GM21515 (cell line): Measurements from ENCODE around the gene ZNF346.
A peak's percentile ranks its signal among the peaks of the same experiment; 100 is the strongest.

Experiments used
- ATAC-seq: cut with Tn5 transposase; IDR thresholded peaks from one replicate; pipeline ENCODE4 v1.9.1; 2021; ENCODE audit not compliant: unreplicated experiment

The ZNF346 gene

DNA sequence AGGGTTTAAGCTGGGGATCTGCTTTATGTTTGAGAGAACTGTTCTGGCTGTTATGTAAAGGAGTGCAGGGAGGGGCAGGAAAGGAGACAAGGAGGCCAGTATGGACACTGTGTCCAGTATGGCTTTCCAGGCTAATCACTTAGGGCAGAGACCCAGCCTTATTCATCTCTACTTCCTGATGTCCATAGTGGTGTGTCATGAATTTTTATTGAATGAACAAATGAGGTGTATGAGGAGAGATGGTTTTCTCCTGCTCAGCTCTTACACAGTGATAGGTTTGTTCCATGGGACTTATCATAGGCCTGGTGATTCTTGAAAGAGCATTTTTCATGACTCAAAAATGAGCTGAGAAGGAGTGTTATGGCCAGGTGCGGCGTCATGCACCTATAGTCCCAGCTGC is 43.7 kb downstream of the ZNF346 start:
- ATAC-seq: no peak

DNA sequence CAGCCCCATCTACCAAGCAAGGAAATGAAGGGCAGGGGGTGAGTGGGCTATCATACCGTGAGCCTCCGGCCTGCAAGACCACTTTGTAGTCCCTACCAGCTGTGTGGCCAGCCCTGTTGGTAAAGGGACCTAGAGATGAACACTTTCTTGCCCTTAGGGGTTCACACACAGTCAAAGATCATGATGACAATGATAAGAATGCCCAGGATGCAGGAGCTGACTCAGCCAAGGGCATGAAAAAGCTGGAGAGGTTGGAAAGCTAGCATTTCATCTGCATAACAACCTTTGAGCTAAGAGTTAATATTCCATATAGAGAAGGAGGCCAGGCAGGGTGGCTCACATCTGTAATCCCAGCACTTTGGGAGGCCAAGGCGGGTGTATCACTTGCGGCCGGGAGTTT is 45.0 kb downstream of the ZNF346 start:
- ATAC-seq: no peak

DNA sequence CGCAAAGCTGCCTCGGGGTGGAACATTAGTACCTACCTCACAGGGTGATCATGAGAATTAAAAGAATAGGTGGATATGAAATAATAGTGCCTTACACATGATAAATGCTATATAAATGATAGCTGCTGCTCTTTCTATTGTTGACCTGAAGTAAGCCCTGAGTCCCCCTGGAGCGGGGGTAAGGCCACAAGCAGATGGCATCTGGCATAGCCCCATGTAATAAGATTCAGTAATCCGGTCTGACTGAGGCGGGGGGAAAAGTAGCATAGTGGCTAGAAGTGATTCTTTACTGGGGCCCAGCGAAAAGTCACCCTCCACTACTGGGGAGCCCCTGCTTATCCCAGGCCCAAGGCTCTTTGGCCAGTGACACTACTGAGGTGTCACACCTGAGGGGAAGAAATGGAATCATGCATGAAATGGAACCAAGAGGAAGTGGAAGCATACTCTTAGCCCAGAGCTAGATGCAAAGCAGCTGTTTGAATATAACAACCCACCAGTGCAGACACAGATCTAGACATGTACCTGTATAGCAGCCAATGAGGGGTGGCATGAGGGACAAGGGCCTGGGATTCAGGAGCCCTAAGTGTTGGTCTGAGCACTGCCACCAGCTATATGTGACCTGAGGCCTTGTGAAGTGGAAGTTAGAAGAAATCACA is 48.2 kb downstream of the ZNF346 start:
- no peak for ATAC-seq

DNA sequence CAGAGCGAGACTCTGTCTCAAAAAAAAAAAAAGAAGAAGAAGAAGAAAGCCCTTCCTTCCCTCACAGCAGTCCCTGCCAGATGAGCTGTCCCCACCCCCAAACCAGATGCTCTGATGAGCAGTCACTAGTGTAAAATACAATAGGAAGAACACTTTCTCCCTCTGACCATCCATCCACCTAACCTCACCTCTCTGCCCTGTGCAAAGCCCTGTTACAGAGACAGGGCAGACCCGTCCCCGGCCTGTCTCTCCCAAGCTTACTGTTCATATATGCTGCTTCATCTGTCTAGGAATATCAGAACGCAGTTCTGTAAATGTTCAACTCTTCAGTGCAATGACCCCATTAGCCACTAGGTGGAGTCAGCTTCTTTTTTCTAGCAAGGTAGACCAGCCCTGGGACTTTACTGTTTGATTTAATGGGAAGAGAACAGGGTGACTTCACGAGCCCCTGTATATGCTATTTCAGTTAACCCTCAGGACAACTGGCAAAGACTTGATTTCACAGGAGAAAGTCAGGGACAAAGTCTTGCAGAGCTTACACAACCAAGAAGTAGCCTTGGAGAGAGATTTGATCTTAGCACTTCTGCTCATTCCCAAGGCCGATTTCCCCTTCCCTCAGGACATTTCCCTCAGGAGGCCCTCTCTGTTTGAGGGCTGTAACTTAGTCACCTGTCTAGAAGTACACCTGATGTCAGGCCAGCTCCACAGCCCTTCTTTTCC is 49.3 kb downstream of the ZNF346 start:
- ATAC-seq: peak; percentile 65

DNA sequence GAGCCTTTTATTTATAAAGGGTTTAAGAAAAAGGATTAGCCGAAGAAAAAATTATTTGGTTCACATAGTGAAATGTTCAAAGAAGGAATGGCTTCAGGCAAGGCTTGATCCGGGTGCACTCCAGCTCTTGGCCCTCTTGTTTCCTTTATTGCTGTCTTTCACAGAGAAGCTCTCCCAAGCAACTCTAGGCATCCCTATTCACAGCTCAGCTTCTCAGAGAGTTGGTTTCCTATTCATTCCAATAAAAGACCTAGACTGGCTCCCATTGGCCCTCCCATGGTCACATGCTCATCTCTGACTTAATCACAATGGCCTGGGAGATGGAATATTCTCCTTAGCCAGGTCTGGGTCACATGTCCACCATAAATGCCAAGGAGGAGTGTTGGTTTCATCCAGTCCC is 54.8 kb downstream of the ZNF346 start:
- no peak for ATAC-seq

DNA sequence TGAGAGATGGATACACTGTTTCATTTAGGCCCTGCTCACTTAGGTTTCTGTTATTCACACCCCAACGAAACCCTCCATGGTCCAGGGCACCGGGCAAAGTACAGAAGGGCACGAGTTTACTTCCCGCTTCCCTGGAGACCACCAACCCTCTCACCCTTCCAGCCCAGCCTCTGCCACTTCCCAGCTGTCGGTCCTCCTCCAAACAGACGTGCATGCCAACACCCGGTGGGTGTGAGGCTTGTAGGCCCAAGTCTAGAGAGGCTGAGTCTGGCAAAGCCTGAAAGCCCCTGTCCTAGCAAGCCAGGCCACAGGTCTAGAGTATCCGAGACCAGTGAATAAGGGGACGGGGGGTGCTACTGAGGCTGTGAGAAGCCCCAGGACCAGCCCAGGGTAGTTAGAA is 57.1 kb downstream of the ZNF346 start:
- no peak for ATAC-seq

DNA sequence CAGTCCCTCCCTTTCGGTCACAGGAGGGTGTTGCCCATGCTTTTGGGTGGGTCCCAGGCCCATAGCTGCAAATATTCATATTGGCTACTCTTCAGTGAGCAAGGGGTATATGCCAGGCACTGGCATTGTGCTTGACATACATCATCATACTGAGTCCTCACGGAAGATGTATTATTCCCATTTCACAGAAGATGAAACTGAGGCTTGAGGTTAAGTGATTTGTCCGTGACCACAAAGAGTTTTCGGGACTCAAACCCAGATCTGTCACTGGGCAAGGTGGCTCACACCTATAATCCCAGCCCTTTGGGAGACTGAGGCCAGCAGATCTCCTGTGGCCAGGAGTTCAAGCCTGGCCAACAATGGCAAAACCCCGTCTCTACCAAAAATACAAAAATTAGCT is 57.8 kb downstream of the ZNF346 start:
- ATAC-seq: no peak

DNA sequence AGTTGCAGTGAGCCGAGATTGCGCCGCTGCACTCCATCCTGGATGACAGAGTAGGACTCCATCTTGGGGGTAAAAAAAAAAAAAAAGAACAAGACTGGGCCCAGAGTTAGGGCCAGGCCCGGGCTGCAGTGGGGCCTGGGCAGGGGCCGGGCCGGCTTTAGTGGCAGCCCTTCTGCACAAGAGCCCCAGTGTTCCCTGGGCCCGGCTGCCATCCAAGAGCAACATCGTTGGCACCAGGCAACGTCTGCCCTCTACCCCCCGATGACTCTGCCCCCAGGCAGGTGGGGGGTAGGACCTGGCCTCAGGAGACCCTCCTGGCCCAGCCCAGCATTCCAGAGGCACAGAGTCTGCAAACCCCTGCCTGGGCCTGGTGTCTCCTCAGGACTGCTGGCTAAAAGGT is 59.4 kb downstream of the ZNF346 start:
- ATAC-seq: no peak

DNA sequence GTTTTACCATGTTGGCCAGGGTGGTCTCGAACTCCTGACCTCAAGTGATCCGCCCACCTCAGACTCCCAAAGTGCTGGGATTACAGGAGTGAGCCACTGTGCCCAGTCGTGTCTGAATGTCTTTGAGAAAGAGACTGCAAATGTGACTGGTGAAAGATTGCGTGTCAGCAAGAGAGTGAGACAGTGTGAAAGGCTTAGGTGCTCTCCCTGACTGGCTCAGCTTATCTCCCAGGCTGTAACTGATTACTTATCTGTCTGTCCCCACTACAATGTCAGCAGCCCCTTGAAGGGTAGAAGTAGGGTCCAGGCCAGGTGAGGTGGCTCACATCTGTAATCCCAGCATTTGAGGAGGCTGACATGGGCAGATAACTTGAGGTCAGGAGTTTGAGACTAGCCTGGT is 60.9 kb downstream of the ZNF346 start:
- ATAC-seq: no peak

DNA sequence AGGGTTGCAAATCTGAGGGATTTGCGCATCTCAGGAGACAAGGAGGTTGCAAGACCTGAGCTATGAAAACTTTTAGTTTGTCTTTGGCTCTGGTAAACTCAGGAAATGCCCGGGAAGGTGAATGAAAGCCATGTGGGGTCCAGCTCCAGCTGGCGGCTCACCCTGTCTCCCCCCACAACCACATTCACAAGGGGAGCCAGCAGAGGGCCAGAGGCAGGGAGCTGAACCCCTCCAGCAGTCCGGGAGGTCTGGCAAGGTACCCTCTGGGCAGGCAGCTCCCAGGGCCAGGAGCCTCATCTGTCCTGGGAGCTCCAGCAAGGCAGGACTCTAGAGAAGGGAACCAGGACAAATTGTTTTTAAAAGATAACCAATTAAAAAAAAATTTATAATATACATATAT is 61.7 kb downstream of the ZNF346 start:
- ATAC-seq: no peak

DNA sequence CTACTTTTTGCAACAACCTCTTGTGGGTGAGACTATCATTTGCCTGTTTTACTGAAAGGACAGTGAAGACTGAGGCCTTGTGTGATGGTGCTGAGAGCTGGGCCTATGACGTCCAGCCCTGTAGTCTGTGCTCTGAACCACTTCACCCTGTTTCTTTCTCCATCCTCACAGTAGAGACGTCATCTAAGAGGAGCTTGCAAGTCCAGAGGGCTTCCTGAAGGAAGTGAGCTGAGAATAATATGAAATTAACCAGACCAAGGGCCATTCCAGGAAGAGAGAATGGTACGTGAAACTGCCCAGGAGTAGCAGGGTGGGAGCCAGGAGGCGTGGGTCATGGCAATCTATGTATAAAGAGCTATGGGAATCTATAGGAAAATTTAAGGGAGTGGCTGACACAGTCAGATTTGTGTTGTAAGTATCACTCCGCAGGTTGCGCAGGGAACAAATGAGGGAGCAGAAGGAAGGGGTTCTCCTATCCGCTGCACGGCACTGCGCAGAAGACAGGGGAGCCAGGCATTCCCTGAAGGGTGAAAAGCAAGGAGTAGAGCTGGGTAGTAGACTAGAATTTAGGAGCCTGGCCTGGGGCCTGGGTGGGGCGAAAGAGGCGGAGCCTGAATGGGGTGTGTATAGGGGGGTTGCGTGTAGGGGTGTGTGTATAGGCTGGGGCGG is 63.6 kb downstream of the ZNF346 start:
- ATAC-seq: no peak

DNA sequence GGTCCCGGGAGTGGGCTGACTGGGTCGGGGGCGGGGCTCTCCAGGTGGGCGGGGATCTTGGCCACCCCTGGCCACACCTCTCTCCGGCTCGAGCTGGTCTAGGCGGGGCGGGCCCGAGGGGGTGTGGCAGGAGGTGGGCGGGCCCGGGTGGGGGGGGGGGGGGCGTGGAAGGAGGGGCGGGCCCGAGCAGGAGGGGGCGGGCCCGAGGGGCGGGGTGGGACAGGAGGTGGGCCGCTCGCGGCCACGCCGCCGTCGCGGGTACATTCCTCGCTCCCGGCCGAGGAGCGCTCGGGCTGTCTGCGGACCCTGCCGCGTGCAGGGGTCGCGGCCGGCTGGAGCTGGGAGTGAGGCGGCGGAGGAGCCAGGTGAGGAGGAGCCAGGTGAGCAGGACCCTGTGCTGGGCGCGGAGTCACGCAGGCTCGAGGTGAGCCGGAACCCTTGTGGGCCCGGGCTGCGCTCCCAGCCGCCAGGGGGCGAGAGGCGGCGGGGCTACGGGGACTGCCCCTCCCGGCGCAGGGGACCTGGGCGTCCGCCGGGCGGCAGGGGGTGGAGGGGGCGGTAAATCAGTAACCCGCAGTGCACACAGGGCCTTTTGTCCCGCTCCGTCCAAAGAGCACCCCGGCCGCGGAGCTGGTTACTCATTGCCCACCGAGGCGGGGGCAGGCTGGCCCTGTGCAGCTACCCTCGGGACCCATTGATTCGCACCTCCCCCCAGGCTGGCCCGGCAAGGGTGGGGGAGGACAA is 64.3 kb downstream of the ZNF346 start, which contains the start of gene FGFR4:
FGFR4 (plus strand) TSS at position 262 of the 744 bp plus-strand sequence. CDS start 2,688 bp downstream, outside the sequence.
- ATAC-seq: peak; percentile 53

DNA sequence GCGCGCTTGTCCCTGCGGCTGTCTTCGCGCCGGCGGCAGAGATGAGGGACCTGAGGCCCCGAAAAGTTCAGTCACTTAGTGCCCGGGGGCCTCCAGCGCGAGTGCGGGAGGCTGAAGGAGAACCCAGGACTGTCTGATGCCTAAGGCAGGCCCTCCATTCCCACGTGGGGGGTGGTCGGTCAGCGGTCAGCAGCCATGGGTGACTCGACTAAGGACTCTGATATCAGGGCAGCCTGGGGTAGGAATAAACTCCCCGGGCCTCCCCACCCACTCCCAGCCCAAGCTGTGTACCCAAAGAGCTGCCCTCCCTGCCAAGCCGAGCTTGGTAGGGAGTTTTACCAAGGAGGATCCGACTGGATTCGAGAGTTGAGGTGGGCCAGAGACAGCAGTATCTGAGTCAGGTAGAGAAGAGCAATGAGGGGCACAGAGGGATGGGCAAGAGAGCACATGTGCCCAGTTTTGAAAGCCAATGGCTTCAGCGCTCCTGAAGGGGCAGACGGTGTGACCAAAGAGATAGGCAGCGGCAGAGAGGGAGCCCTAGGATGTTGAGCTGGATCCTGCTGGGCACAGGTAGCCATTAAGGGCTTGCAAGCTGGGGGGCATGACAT is 65.0 kb downstream of the ZNF346 start:
- no peak for ATAC-seq

DNA sequence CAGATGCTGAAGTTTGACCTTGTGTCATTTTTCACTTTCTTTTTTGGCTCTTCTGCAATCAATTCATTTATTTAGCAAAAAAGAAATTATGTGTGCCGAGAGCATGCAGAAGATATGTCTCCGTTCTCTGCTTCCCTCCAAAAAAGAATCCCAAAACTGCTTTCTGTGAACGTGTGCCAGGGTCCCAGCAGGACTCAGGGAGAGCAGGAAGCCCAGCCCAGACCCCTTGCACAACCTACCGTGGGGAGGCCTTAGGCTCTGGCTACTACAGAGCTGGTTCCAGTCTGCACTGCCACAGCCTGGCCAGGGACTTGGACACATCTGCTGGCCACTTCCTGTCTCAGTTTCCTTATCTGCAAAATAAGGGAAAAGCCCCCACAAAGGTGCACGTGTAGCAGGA is 66.6 kb downstream of the ZNF346 start:
- ATAC-seq: no peak

DNA sequence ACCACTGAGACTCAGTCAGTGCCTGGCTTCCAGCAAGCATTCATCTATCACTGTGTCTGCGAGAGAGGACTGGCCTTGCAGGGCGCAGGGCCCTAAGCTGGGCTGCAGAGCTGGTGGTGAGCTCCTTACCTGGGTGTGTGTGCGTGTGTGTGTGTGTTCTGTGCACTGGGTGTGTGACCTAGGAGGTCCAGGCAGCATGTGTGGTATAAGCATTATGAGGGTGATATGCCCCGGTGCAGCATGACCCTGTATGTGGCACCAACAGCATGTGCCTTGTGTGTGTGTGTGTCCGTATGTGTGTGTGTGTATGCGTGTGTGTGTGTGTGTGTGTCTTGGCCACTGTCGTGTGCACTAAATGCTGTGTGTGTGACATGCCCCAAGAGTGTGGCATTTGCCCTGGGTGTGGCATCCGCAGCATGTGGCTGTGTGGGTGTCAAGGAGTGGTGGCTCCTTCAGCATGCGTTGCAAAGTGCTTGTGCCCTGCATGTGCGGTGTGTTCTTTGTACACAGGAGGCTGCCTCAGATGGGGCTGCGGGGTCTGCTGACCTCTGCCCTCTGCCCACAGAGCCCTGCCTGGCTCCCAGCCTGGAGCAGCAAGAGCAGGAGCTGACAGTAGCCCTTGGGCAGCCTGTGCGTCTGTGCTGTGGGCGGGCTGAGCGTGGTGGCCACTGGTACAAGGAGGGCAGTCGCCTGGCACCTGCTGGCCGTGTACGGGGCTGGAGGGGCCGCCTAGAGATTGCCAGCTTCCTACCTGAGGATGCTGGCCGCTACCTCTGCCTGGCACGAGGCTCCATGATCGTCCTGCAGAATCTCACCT is 67.5 kb downstream of the ZNF346 start:
- ATAC-seq: no peak

DNA sequence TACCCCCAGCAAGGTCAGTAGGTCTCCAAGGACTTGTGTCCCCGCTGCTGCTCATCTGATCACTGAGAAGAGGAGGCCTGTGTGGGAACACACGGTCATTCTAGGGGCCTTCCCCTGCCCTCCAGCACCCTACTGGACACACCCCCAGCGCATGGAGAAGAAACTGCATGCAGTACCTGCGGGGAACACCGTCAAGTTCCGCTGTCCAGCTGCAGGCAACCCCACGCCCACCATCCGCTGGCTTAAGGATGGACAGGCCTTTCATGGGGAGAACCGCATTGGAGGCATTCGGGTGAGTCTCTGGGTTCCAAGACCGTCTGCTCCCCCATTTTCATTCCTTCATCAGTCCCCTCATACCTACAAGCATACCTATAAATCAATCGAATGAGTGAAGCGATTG is 68.3 kb downstream of the ZNF346 start:
- ATAC-seq: no peak

DNA sequence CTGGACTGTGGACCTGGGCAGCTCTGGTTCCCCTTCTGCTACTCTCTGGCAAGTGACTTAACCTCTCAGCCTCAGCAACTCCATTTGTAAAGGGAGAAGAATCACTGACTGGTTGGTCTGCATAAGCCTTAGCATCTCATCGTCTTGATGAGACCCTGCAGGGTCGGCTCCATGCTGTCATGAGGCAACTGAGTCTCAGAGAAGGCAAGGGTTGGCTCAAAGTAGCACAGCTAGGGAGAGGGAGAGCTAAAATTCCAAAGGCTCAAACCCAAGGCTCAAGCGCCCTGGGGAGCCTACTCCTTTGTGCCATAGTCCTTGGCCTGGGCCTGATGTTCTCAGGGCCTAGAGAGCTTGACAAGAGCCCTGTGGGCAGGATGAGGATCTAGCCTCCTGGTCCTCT is 68.7 kb downstream of the ZNF346 start:
- ATAC-seq: no peak

DNA sequence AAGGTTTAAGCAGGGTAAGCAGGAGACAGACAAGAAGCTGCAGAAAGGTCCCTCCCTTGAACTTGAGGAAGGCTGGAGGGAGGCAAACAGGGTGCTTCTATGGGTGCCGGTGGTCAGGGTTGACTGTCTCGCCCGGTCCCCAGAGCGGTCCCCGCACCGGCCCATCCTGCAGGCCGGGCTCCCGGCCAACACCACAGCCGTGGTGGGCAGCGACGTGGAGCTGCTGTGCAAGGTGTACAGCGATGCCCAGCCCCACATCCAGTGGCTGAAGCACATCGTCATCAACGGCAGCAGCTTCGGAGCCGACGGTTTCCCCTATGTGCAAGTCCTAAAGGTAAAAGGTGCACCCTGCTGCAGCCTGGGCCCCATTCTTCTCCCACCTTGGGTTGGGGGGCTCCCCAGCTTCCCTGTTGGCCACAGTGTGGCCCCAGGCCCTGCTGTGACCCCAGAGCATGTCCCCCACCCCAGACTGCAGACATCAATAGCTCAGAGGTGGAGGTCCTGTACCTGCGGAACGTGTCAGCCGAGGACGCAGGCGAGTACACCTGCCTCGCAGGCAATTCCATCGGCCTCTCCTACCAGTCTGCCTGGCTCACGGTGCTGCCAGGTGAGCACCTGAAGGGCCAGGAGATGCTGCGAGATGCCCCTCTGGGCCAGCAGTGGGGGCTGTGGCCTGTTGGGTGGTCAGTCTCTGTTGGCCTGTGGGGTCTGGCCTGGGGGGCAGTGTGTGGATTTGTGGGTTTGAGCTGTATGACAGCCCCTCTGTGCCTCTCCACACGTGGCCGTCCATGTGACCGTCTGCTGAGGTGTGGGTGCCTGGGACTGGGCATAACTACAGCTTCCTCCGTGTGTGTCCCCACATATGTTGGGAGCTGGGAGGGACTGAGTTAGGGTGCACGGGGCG is 69.9 kb downstream of the ZNF346 start:
- no peak for ATAC-seq

DNA sequence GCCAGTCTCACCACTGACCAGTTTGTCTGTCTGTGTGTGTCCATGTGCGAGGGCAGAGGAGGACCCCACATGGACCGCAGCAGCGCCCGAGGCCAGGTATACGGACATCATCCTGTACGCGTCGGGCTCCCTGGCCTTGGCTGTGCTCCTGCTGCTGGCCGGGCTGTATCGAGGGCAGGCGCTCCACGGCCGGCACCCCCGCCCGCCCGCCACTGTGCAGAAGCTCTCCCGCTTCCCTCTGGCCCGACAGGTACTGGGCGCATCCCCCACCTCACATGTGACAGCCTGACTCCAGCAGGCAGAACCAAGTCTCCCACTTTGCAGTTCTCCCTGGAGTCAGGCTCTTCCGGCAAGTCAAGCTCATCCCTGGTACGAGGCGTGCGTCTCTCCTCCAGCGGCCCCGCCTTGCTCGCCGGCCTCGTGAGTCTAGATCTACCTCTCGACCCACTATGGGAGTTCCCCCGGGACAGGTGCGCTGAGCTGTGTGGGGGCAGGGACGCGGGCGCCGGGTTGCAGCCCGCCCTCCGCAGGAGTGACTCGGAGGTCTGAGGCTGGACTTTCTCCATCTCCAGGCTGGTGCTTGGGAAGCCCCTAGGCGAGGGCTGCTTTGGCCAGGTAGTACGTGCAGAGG is 70.7 kb downstream of the ZNF346 start:
- no peak for ATAC-seq
